NCI-H1930 (cell line): ENCODE measurements around the gene FADS6.
A peak's percentile ranks its signal among the peaks of the same experiment; 100 is the strongest.

Experiments
- DNase-seq, 2 experiments: peaks; one replicate each; lab custom pipeline; 2025; lab: John Stamatoyannopoulos, UW

The FADS6 gene

GRCh38 chr17:74853048-74853397 lies 40.4 kb downstream of the FADS6 start:
- no peak for DNase-seq

GRCh38 chr17:74852237-74853047 lies 41.0 kb downstream of the FADS6 start:
- DNase-seq, result peak; percentile 71 to 73

- no peak for DNase-seq
Measured at GRCh38 chr17:74851612-74852236, 41.7 kb downstream of the FADS6 start.

- DNase-seq, result no peak
Measured at GRCh38 chr17:74850914-74851313, 42.5 kb downstream of the FADS6 start.

GRCh38 chr17:74850310-74850709 lies 43.1 kb downstream of the FADS6 start:
- no peak for DNase-seq

- DNase-seq, result no peak
Measured at GRCh38 chr17:74848656-74849399, 44.6 kb downstream of the FADS6 start.

- DNase-seq, result no peak
Measured at GRCh38 chr17:74846621-74847020, 46.8 kb downstream of the FADS6 start.

GRCh38 chr17:74843352-74843627 lies 50.1 kb downstream of the FADS6 start:
- DNase-seq, result no peak

- peak; percentile 33 to 62 for DNase-seq
Measured at GRCh38 chr17:74842599-74843351, 50.7 kb downstream of the FADS6 start.

GRCh38 chr17:74842146-74842598 lies 51.3 kb downstream of the FADS6 start:
- DNase-seq, result no peak

GRCh38 chr17:74840989-74841666 lies 52.3 kb downstream of the FADS6 start:
- DNase-seq, result no peak

- DNase-seq, result no peak
Measured at GRCh38 chr17:74839990-74840852, 53.2 kb downstream of the FADS6 start.

GRCh38 chr17:74838274-74838673 lies 55.2 kb downstream of the FADS6 start:
- DNase-seq, result no peak

- no peak for DNase-seq
Measured at GRCh38 chr17:74836691-74837467, 56.6 kb downstream of the FADS6 start.

- DNase-seq, result no peak
Measured at GRCh38 chr17:74836191-74836590, 57.2 kb downstream of the FADS6 start.

- no peak for DNase-seq
Measured at GRCh38 chr17:74833501-74834377, 59.7 kb downstream of the FADS6 start.

- no peak for DNase-seq
Measured at GRCh38 chr17:74832421-74832820, 61.0 kb downstream of the FADS6 start.

GRCh38 chr17:74831444-74832146 lies 61.8 kb downstream of the FADS6 start:
- no peak for DNase-seq
